H1 (cell line): ENCODE results near the gene SULT6B1. TPM values are rescaled to one million over a fixed set of nuclear protein-coding genes. Genes with fewer than 3 reads are reported as not detected.

Source experiments
- CTCF ChIA-PET: fragments of 300-600 bp; sonication (Branson Sonifier 250); formaldehyde crosslinking; loops from one replicate; lab custom pipeline; 2021; ENCODE audit not compliant: partially characterized antibody; lab: Charles Lee
- POLR2A ChIA-PET: fragments of 300-600 bp; sonication (Branson Sonifier 250); formaldehyde crosslinking; loops from one replicate; lab custom pipeline; 2021; ENCODE audit warnings: inconsistent platforms; ENCODE audit not compliant: partially characterized antibody; lab: Charles Lee
- DNase-seq, 2 experiments: peaks; one replicate each; pipeline versions ENCODE4 v3.0.0 to v3.0.0-alpha.2; 2010 to 2022; ENCODE audit warnings: low spot score in 2 of 2, low read depth in 1 of 2, mixed read lengths in 1 of 2
- FAIRE-seq: peaks from 2 replicates; lab custom pipeline; 2011; peaks lifted over from hg19 to GRCh38; lab: Jason Lieb, UNC
- H2AFZ ChIP-seq: 2 replicates; pipeline ENCODE4 v1.8.1; 2012; ENCODE audit warnings: low read length, inconsistent platforms
- H2AK5ac ChIP-seq: 2 replicates; pipeline ENCODE4 v1.6.1; 2013; ENCODE audit warnings: low read depth, low read length
- H2BK120ac ChIP-seq: replicated peaks from 2 replicates; pipeline ENCODE3; 2013; ENCODE audit warnings: low read depth, low read length, inconsistent platforms
- H2BK12ac ChIP-seq: 2 replicates; pipeline ENCODE4 v1.6.1; 2013; ENCODE audit warnings: low read depth, low read length
- H2BK15ac ChIP-seq: 2 replicates; pipeline ENCODE4 v1.6.1; 2013; ENCODE audit warnings: low read length
- H2BK20ac ChIP-seq: 2 replicates; pipeline ENCODE4 v1.6.1; 2013; ENCODE audit warnings: low read length
- H2BK5ac ChIP-seq: 2 replicates; pipeline ENCODE4 v1.6.1; 2013; ENCODE audit warnings: low read depth, low read length
- H3K14ac ChIP-seq: 2 replicates; pipeline ENCODE4 v1.6.1; 2013; ENCODE audit warnings: inconsistent platforms; ENCODE audit not compliant: insufficient read length
- H3K18ac ChIP-seq: 2 replicates; pipeline ENCODE4 v1.6.1; 2013; ENCODE audit warnings: low read length; ENCODE audit errors: extremely low read depth
- H3K23ac ChIP-seq: 2 replicates; pipeline ENCODE4 v1.6.1; 2013; ENCODE audit warnings: inconsistent platforms; ENCODE audit not compliant: insufficient read length
- H3K23me2 ChIP-seq: 2 replicates; pipeline ENCODE4 v1.6.1; 2013; ENCODE audit warnings: low read depth, low read length
- H3K27ac ChIP-seq: 2 replicates; pipeline ENCODE4 v1.6.1; 2011; ENCODE audit warnings: low read depth, low read length, inconsistent platforms
- H3K27me3 ChIP-seq, 4 experiments: replicated peaks in 1 of 4; 1 replicate in 1 of 4; 2 replicates in 3 of 4; pipeline versions ENCODE4 v1.6.1 to v1.8.1; 2011 to 2013; ENCODE audit warnings: low read length in 3 of 4, mild to moderate bottlenecking in 3 of 4, inconsistent platforms in 2 of 4, mixed read lengths in 2 of 4, moderate library complexity in 1 of 4; ENCODE audit not compliant: control insufficient read depth in 3 of 4, insufficient read depth in 3 of 4; ENCODE audit errors: extremely low read depth in 1 of 4
- H3K36me3 ChIP-seq, 4 experiments: 2 replicates each; pipeline versions ENCODE4 v1.6.1 to v1.8.1; 2011 to 2013; ENCODE audit warnings: mild to moderate bottlenecking in 4 of 4, low read length in 3 of 4, moderate library complexity in 2 of 4, control low read depth in 1 of 4, inconsistent platforms in 1 of 4; ENCODE audit not compliant: insufficient read depth in 4 of 4, control insufficient read depth in 2 of 4
- H3K4ac ChIP-seq: replicated peaks from 2 replicates; pipeline ENCODE3; 2013; ENCODE audit warnings: low read length, low read depth, mixed read lengths, inconsistent platforms; ENCODE audit not compliant: insufficient read length
- H3K4me1 ChIP-seq, 4 experiments: replicated peaks in 1 of 4; 1 replicate in 1 of 4; 2 replicates in 3 of 4; pipeline versions ENCODE4 v1.6.1 to v1.8.1; 2011 to 2013; ENCODE audit warnings: low read length in 3 of 4, inconsistent platforms in 2 of 4, mixed read lengths in 1 of 4; ENCODE audit not compliant: insufficient read depth in 4 of 4, control insufficient read depth in 3 of 4
- H3K4me2 ChIP-seq, 2 experiments: 2 replicates each; pipeline versions ENCODE4 v1.6.1 to v1.8.1; 2011 to 2013; ENCODE audit warnings: low read depth in 2 of 2, low read length in 2 of 2, control low read depth in 1 of 2, inconsistent platforms in 1 of 2, mild to moderate bottlenecking in 1 of 2; ENCODE audit not compliant: insufficient read depth in 1 of 2
- H3K4me3 ChIP-seq, 4 experiments: fragments of 200-600, 300-600 bp in 1 of 4; sonication (generic), shearing (Covaris generic), sonication (Bioruptor Twin) in 1 of 4; 2 replicates each; pipeline versions ENCODE4 v1.5.1 to v1.8.1; 2011 to 2016; ENCODE audit warnings: low read length in 4 of 4, low read depth in 3 of 4, control low read depth in 2 of 4, inconsistent platforms in 2 of 4, mild to moderate bottlenecking in 2 of 4, mixed read lengths in 1 of 4, moderate library complexity in 1 of 4; ENCODE audit not compliant: insufficient read depth in 2 of 4; ENCODE audit errors: extremely low read depth in 1 of 4
- H3K56ac ChIP-seq: replicated peaks from 2 replicates; pipeline ENCODE3; 2013; ENCODE audit warnings: low read depth, mild to moderate bottlenecking, mixed read lengths, low read length, inconsistent platforms; ENCODE audit not compliant: insufficient read length
- H3K79me1 ChIP-seq: 2 replicates; pipeline ENCODE4 v1.6.1; 2013; ENCODE audit warnings: low read depth, low read length, control low read depth
- H3K79me2 ChIP-seq, 2 experiments: 2 replicates each; pipeline versions ENCODE4 v1.6.1 to v1.8.1; 2012 to 2013; ENCODE audit warnings: low read length in 2 of 2, mild to moderate bottlenecking in 2 of 2, inconsistent platforms in 1 of 2; ENCODE audit not compliant: insufficient read depth in 2 of 2, control insufficient read depth in 1 of 2
- H3K9ac ChIP-seq, 4 experiments: replicated peaks in 1 of 4; 1 replicate in 1 of 4; 2 replicates in 3 of 4; pipeline versions ENCODE4 v1.6.1 to v1.8.1; 2011 to 2013; ENCODE audit warnings: low read depth in 3 of 4, low read length in 3 of 4, control low read depth in 2 of 4, mild to moderate bottlenecking in 2 of 4, moderate library complexity in 2 of 4, inconsistent platforms in 1 of 4; ENCODE audit errors: extremely low read depth in 1 of 4
- H3K9me3 ChIP-seq, 2 experiments: 2 replicates each; pipeline versions ENCODE4 v1.6.1 to v1.8.1; 2012 to 2013; ENCODE audit warnings: mild to moderate bottlenecking in 2 of 2, moderate library complexity in 2 of 2, control low read depth in 1 of 2, inconsistent platforms in 1 of 2, low read depth in 1 of 2, low read length in 1 of 2, mixed read lengths in 1 of 2; ENCODE audit not compliant: insufficient read depth in 2 of 2
- H4K20me1 ChIP-seq, 2 experiments: replicated peaks in 1 of 2; 2 replicates each; pipeline versions ENCODE3 to v1.8.1; 2011 to 2013; ENCODE audit warnings: inconsistent platforms in 2 of 2, low read length in 2 of 2, mild to moderate bottlenecking in 1 of 2; ENCODE audit not compliant: insufficient read depth in 2 of 2, control insufficient read depth in 1 of 2
- H4K5ac ChIP-seq: 2 replicates; pipeline ENCODE4 v1.6.1; 2013; ENCODE audit warnings: low read length, low read depth, mixed read lengths, inconsistent platforms; ENCODE audit not compliant: insufficient read length
- H4K8ac ChIP-seq: 2 replicates; pipeline ENCODE4 v1.8.0; 2013; ENCODE audit warnings: mild to moderate bottlenecking, moderate library complexity, low read length, inconsistent platforms; ENCODE audit not compliant: insufficient read depth; ENCODE audit errors: extremely low read depth
- H4K91ac ChIP-seq: replicated peaks from 2 replicates; pipeline ENCODE3; 2013; ENCODE audit warnings: low read length, mixed read lengths, inconsistent platforms; ENCODE audit not compliant: insufficient read length
- CEBPB ChIP-seq: IDR thresholded peaks from 2 replicates; pipeline ENCODE4 v1.6.1; 2012; ENCODE audit warnings: low read depth, low read length
- HDAC2 ChIP-seq, 2 experiments: fragments of 300-600 bp in 1 of 2; sonication (generic) in 1 of 2; IDR thresholded peaks; 2 replicates each; pipeline ENCODE4 v1.6.1; 2011 to 2012; ENCODE audit warnings: low read depth in 2 of 2, low read length in 2 of 2, mild to moderate bottlenecking in 2 of 2, moderate library complexity in 2 of 2, borderline replicate concordance in 1 of 2, inconsistent platforms in 1 of 2
- KDM1A ChIP-seq: fragments of 200-600, 300-600 bp; sonication (generic); IDR thresholded peaks from 2 replicates; pipeline ENCODE4 v1.7.1; 2016; ENCODE audit warnings: mild to moderate bottlenecking, low read length, borderline replicate concordance
- NANOG ChIP-seq: IDR thresholded peaks from 2 replicates; pipeline ENCODE4 v1.6.1; 2011; ENCODE audit warnings: low read length, low read depth, mild to moderate bottlenecking, inconsistent platforms; ENCODE audit not compliant: insufficient read depth, poor library complexity, severe bottlenecking
- POLR2AphosphoS5 ChIP-seq: IDR thresholded peaks from 2 replicates; pipeline ENCODE4 v1.6.1; 2011; ENCODE audit warnings: low read depth, low read length
- SP4 ChIP-seq: IDR thresholded peaks from 2 replicates; pipeline ENCODE4 v1.6.1; 2012; ENCODE audit warnings: low read length, inconsistent platforms
- WGBS, 2 experiments: shearing (Covaris generic) in 1 of 2; methylation state at CpG; one replicate each; pipeline versions ENCODE4 v1.1.6 to v1.1.7; 2013 to 2015; ENCODE audit warnings: low lambda C conversion rate in 2 of 2, mixed read lengths in 2 of 2, inconsistent platforms in 1 of 2, low coverage in 1 of 2, missing lambda C conversion rate in 1 of 2; ENCODE audit not compliant: insufficient replicate concordance in 2 of 2, insufficient coverage in 1 of 2, insufficient read length in 1 of 2; ENCODE audit errors: extremely low coverage in 1 of 2, missing lambda C conversion rate in 1 of 2; 5-methylcytosine and 5-hydroxymethylcytosine counted together
- polyA plus RNA-seq, 7 experiments: library from polyadenylated mRNA; depleted of rRNA in 3 of 7; stranded (reverse) in 5 of 7; unstranded in 2 of 7; fragments of >200 nt in 5 of 7; fragments of 200-250 nt in 2 of 7; gene quantifications; 1 replicate in 5 of 7; 2 replicates in 1 of 7; 4 replicates in 1 of 7; pipeline versions ENCODE4 v1.2.1 to v1.2.3, GENCODE V29; 2011 to 2013; ENCODE audit warnings: missing spikeins in 2 of 7, mixed read lengths in 2 of 7
- total RNA-seq: library from RNA; stranded (reverse); fragmentation: NEBNext Ultra II Directional; extraction: Animal tissue kit (Norgen Biotek cat#: 25700); gene quantifications from 2 replicates; pipeline ENCODE4 v1.2.1, GENCODE V29; 2021
- TF ChIP-seq, protein P1 (sequence below): IDR thresholded peaks from 2 replicates; pipeline ENCODE4 v1.6.1; 2012; ENCODE audit warnings: inconsistent platforms
- TF ChIP-seq, protein P2 (sequence below), 3 experiments: IDR thresholded peaks; 1 replicate in 2 of 3; 2 replicates in 1 of 3; pipeline versions ENCODE4 v1.5.1 to v1.6.1; 2011; ENCODE audit warnings: low read length in 3 of 3, mild to moderate bottlenecking in 3 of 3, inconsistent platforms in 2 of 3, low read depth in 1 of 3, moderate library complexity in 1 of 3; ENCODE audit not compliant: insufficient read depth in 1 of 3; ENCODE audit errors: control extremely low read depth in 1 of 3
- TF ChIP-seq, protein P3 (sequence below): IDR thresholded peaks from 2 replicates; pipeline ENCODE4 v1.6.1; 2011; ENCODE audit warnings: low read depth, mild to moderate bottlenecking, low read length; ENCODE audit not compliant: insufficient read depth

Gene SULT6B1
- total and polyA plus RNA-seq, 2 of the 8 experiments (the other 6 are each of a cell fraction or from before 2014, with no cell fraction given), result not detected

DNA sequence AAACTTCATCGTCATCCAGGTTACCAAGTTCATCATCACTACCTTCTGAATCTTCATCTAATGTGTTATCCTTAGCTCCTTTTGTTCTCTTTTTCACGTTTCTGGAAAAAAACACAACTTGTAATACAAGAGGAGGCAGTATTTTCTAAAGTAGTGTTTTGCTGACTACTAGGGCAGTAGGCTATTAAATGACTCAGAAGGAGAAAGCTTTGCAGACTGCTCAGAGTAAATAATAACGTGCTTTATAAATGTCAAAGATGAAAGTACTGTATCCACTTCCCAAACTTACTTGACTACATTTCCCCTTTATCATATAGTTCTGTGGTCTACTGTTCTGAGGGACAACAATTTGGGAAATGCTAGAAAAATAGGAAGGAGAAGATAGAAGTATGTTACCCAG is 23.5 kb upstream of the SULT6B1 start:
- Histone ChIP-seq H3K9ac (no peak overlapping the region), H3K27ac (no peak overlapping the region), H3K23me2 (no peaks in the 10 kb centered on the region), H4K91ac (no peak overlapping the region), H3K79me1 (no peaks in the 10 kb centered on the region), H3K18ac (no peak overlapping the region), H2AFZ (no peak overlapping the region), H4K5ac (no peak overlapping the region), H3K4me1 (no peaks in the 10 kb centered on the region), H3K23ac (no peak overlapping the region), H2BK20ac (no peak overlapping the region), H4K20me1 (no peaks in the 10 kb centered on the region), H3K56ac (no peak overlapping the region), H3K27me3 (no peaks in the 10 kb centered on the region), H2BK120ac (no peak overlapping the region), H3K4me3 (no peak overlapping the region), H2BK15ac (no peak overlapping the region), H3K4ac (no peak overlapping the region), H3K79me2 (peaks cover 0 to 65% of the 10 kb centered on the region in 2 experiments; a peak in 3 of 4 replicates), H3K36me3 (peaks cover 36 to 99% (median 75%) of the 10 kb centered on the region in 4 experiments), H3K14ac (no peak overlapping the region), H3K4me2 (no peak overlapping the region), H4K8ac (no peak overlapping the region), H2BK5ac (no peak overlapping the region), H2BK12ac (no peak overlapping the region), H3K9me3 (peaks cover 0 to 10% of the 10 kb centered on the region in 2 experiments; a peak in 2 of 4 replicates), H2AK5ac (no peak overlapping the region)
- FAIRE-seq, result no peak
- no peak for DNase-seq
- POLR2A ChIA-PET, result interaction anchor here (0.5 to 2.6 kb wide), 11 partner anchors 8 to 1352 kb away, joined by 3 to 10 read pairs (median 4); partner anchors contain the start of gene CEBPZOS
- 95% methylated on average over 3 of the region's 3 CpGs; no CpG with 5 or more reads in 1 of the 2 experiments for WGBS, 2 experiments
- CTCF ChIA-PET, result interaction anchor here (1.3 to 2.7 kb wide), 4 partner anchors 12 to 43 kb away, joined by 4 to 9 read pairs (median 6); partner anchors contain the start of genes CEBPZ and NDUFAF7
- TF ChIP-seq HDAC2 (IDR thresholded peaks at IDR 0.05; ENCODE audit: borderline replicate concordance in 1 of 2, low read depth in 2 of 2, low read length in 2 of 2), result no peak
- TF ChIP-seq, protein P1, sequence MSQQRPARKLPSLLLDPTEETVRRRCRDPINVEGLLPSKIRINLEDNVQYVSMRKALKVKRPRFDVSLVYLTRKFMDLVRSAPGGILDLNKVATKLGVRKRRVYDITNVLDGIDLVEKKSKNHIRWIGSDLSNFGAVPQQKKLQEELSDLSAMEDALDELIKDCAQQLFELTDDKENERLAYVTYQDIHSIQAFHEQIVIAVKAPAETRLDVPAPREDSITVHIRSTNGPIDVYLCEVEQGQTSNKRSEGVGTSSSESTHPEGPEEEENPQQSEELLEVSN, result no peak
- no peak for TF ChIP-seq CEBPB
- TF ChIP-seq, protein P2, sequence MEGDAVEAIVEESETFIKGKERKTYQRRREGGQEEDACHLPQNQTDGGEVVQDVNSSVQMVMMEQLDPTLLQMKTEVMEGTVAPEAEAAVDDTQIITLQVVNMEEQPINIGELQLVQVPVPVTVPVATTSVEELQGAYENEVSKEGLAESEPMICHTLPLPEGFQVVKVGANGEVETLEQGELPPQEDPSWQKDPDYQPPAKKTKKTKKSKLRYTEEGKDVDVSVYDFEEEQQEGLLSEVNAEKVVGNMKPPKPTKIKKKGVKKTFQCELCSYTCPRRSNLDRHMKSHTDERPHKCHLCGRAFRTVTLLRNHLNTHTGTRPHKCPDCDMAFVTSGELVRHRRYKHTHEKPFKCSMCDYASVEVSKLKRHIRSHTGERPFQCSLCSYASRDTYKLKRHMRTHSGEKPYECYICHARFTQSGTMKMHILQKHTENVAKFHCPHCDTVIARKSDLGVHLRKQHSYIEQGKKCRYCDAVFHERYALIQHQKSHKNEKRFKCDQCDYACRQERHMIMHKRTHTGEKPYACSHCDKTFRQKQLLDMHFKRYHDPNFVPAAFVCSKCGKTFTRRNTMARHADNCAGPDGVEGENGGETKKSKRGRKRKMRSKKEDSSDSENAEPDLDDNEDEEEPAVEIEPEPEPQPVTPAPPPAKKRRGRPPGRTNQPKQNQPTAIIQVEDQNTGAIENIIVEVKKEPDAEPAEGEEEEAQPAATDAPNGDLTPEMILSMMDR (IDR thresholded peaks at IDR 0.05; ENCODE audit: control extremely low read depth in 1 of 3, insufficient read depth in 1 of 3, low read depth in 1 of 3, low read length in 3 of 3), result no peak
- TF ChIP-seq NANOG, result no peak
- TF ChIP-seq KDM1A, result no peak
- no peak for TF ChIP-seq POLR2AphosphoS5
- TF ChIP-seq SP4, result no peak
- TF ChIP-seq, protein P3, sequence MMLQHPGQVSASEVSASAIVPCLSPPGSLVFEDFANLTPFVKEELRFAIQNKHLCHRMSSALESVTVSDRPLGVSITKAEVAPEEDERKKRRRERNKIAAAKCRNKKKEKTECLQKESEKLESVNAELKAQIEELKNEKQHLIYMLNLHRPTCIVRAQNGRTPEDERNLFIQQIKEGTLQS, result no peak
